ENCODE measurements around the gene FHAD1. TPM values are rescaled to one million over a fixed set of nuclear protein-coding genes. Genes with fewer than 3 reads are reported as not detected.

Gene FHAD1
- total RNA-seq, 1 donor from 2014 or later: not detected

GRCh38 chr1:15271196-15271595 lies 24.2 kb downstream of the FHAD1 start:
- H3K27me3 ChIP-seq (ENCODE audit: control insufficient read depth, insufficient read depth, low read length): no peaks in the 10 kb centered on the region
- TF ChIP-seq, protein P1, sequence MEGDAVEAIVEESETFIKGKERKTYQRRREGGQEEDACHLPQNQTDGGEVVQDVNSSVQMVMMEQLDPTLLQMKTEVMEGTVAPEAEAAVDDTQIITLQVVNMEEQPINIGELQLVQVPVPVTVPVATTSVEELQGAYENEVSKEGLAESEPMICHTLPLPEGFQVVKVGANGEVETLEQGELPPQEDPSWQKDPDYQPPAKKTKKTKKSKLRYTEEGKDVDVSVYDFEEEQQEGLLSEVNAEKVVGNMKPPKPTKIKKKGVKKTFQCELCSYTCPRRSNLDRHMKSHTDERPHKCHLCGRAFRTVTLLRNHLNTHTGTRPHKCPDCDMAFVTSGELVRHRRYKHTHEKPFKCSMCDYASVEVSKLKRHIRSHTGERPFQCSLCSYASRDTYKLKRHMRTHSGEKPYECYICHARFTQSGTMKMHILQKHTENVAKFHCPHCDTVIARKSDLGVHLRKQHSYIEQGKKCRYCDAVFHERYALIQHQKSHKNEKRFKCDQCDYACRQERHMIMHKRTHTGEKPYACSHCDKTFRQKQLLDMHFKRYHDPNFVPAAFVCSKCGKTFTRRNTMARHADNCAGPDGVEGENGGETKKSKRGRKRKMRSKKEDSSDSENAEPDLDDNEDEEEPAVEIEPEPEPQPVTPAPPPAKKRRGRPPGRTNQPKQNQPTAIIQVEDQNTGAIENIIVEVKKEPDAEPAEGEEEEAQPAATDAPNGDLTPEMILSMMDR (IDR thresholded peaks at IDR 0.05; ENCODE audit: insufficient read depth, low read length, severe bottlenecking): no peak
- H3K4me3 ChIP-seq (ENCODE audit: low read depth, low read length): no peak overlapping the region
- FAIRE-seq (no peak), DNase-seq (ENCODE audit: low read depth) (no peak)
- no peaks in the 10 kb centered on the region for H3K36me3 ChIP-seq (ENCODE audit: control insufficient read depth, insufficient read depth, low read length)

DNA sequence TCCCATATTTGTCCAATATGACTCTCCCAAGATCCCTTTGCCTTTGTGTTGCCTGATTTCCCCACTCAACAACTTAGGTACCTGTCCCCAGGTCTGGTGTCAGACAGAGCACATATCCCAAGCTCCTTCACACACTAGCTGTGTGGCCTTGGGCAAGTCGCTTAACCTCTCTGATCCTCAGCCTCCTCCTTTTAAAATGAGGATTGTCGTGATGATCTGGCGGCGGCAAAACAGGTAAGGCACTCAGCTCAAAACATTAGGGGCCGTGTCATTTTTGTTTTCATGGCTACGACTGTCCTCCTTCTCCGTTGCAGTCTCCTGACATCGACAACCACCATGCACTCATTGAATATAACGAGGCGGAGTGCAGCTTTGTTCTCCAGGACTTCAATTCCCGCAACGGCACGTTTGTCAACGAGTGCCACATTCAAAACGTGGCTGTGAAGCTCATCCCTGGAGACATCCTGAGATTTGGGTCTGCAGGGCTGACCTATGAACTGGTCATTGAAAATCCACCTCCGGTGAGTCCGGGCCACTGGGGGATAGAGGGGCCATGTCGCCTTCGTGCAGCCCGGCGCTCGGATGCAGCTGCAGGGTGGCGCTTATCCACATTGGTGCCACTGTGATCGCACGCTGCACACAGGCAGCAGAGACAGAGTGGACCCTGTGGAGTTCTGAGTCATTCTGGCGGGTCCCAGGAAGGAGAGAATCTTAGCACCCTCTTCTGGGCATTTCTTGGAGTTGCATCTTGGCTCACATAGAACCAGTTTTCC lies 25.2 kb downstream of the FHAD1 start:
- TF ChIP-seq, protein P1 (IDR thresholded peaks at IDR 0.05; ENCODE audit: insufficient read depth, low read length, severe bottlenecking): peak; percentile 84
- peak; percentile 76 for FAIRE-seq
- peak; percentile 76 for DNase-seq (ENCODE audit: low read depth)
- H3K27me3 ChIP-seq (ENCODE audit: control insufficient read depth, insufficient read depth, low read length): no peaks in the 10 kb centered on the region
- no peak overlapping the region for H3K4me3 ChIP-seq (ENCODE audit: low read depth, low read length)
- no peaks in the 10 kb centered on the region for H3K36me3 ChIP-seq (ENCODE audit: control insufficient read depth, insufficient read depth, low read length)

- Histone ChIP-seq H3K27me3 (ENCODE audit: control insufficient read depth, insufficient read depth, low read length) (no peaks in the 10 kb centered on the region), H3K4me3 (ENCODE audit: low read depth, low read length) (no peak overlapping the region), H3K36me3 (ENCODE audit: control insufficient read depth, insufficient read depth, low read length) (no peaks in the 10 kb centered on the region)
- FAIRE-seq: no peak
- DNase-seq (ENCODE audit: low read depth): no peak
- TF ChIP-seq, protein P1 (IDR thresholded peaks at IDR 0.05; ENCODE audit: insufficient read depth, low read length, severe bottlenecking): no peak
These were observed 25.7 kb downstream of the FHAD1 start for GRCh38 chr1:15272782-15273127.

DNA sequence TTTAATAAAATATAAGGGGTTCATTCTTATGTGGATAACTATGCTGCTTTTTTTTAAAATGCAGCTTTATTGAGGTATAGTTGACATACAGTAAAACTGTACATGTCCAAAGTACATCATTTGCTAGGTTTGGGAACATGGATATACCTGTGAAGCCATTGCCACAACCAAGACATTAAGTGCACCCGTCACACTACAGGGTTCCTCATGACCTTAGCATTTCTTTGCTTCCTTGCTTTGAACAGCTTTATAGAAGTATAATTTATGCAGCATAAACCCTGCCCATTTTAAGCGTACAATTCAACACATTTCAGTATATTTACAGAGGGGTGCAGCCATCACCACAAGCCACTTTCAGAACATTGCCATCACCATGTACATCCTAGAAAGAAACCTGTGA lies 26.3 kb downstream of the FHAD1 start:
- H3K27me3 ChIP-seq (ENCODE audit: control insufficient read depth, insufficient read depth, low read length): no peaks in the 10 kb centered on the region
- DNase-seq (ENCODE audit: low read depth) (no peak), FAIRE-seq (no peak)
- TF ChIP-seq, protein P1 (IDR thresholded peaks at IDR 0.05; ENCODE audit: insufficient read depth, low read length, severe bottlenecking): no peak
- H3K36me3 ChIP-seq (ENCODE audit: control insufficient read depth, insufficient read depth, low read length): no peaks in the 10 kb centered on the region
- H3K4me3 ChIP-seq (ENCODE audit: low read depth, low read length): no peak overlapping the region

DNA sequence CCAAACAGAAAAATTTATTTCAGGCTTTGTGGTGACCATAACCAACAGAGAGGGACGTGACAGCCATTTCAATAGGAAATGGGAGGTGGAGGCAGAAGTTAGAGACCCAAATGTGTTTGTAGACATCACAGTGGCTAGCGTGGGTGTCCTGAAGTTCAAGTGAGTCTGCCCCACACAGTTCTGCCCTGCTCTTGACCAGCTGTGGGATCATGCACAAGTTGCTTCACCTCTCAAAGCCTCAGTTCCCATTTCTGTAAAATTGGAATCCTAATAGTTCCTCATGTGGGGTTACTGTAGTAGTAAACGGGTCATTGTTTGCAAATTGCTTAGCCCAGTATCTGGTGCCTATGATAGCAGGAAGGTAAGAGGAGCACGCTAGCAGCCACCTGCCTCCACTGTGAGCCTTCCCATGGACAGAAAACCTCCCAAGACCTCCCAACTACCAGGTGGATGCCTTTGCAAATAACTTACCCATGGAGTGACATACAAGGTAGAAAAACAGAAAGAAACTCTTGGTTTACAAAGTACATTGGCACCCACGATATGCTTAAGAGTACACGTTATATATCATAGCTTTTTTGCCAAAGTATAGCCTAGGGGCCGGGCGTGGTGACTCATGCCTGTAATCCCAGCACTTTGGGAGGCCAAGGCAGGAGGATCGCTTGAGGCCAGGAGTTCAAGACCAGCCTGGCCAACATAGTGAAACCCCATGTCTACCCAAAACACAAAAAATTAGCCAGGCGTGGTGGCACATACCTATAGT lies 29.1 kb downstream of the FHAD1 start:
- no peak for FAIRE-seq
- H3K4me3 ChIP-seq (ENCODE audit: low read depth, low read length): no peak overlapping the region
- no peak for DNase-seq (ENCODE audit: low read depth)
- H3K36me3 ChIP-seq (ENCODE audit: control insufficient read depth, insufficient read depth, low read length): no peaks in the 10 kb centered on the region
- TF ChIP-seq, protein P1 (IDR thresholded peaks at IDR 0.05; ENCODE audit: insufficient read depth, low read length, severe bottlenecking): no peak
- no peaks in the 10 kb centered on the region for H3K27me3 ChIP-seq (ENCODE audit: control insufficient read depth, insufficient read depth, low read length)

Measured in bronchial epithelial cell (primary cell).